Left ventricle myocardium inferior (tissue), 1 donor: ENCODE measurements around the gene SULF2. TPM values are rescaled to one million over a fixed set of nuclear protein-coding genes. Genes with fewer than 3 reads are reported as not detected.

Source experiments
- DNase-seq: peaks from one replicate; pipeline ENCODE4 v3.0.0-alpha.2; 2020
- H3K27ac ChIP-seq: fragments of 200-600 bp; replicated peaks from 2 replicates; pipeline ENCODE4 v1.8.0; 2021
- H3K27me3 ChIP-seq: fragments of 200-600 bp; 2 replicates; pipeline ENCODE4 v1.8.0; 2021; ENCODE audit warnings: low read depth
- H3K36me3 ChIP-seq: fragments of 200-600 bp; 2 replicates; pipeline ENCODE4 v1.8.0; 2021
- H3K4me1 ChIP-seq: fragments of 200-600 bp; 2 replicates; pipeline ENCODE4 v1.8.0; 2021
- H3K4me3 ChIP-seq: fragments of 200-600 bp; 2 replicates; pipeline ENCODE4 v1.8.0; 2021; ENCODE audit warnings: mild to moderate bottlenecking, moderate library complexity
- H3K9me3 ChIP-seq: fragments of 200-600 bp; replicated peaks from 2 replicates; pipeline ENCODE4 v1.8.0; 2021
- intact Hi-C: fragments of 100-400 bp; cut with micrococcal nuclease; formaldehyde crosslinking; loops from one replicate; pipeline ENCODE4 v1.11.0; 2022
- total RNA-seq: library from RNA; stranded (reverse); fragmentation: NEBNext Ultra II Directional; extraction: Animal tissue kit (Norgen Biotek cat#: 25700); gene quantifications from one replicate; pipeline ENCODE4 v1.2.1, GENCODE V29; 2021
- TF ChIP-seq, protein P1 (sequence below): fragments of 200-600 bp; IDR thresholded peaks from 2 replicates; pipeline ENCODE4 v1.8.0; 2021; ENCODE audit warnings: antibody characterized with exemption, mild to moderate bottlenecking, borderline replicate concordance
- donor health status: DM: no; HTN: yes; CAD: no; lungs with severe emphysema.

Gene SULF2
- total RNA-seq, 1 donor from 2014 or later: 40.7 TPM

- Histone ChIP-seq H3K9me3 (no peaks in the 10 kb centered on the region), H3K4me1 (peaks cover 28% of the 10 kb centered on the region), H3K27me3 (peaks cover under 1% of the 10 kb centered on the region), H3K36me3 (no peaks in the 10 kb centered on the region), H3K27ac (no peak overlapping the region), H3K4me3 (no peak overlapping the region)
- no peak for DNase-seq
- TF ChIP-seq, protein P1, sequence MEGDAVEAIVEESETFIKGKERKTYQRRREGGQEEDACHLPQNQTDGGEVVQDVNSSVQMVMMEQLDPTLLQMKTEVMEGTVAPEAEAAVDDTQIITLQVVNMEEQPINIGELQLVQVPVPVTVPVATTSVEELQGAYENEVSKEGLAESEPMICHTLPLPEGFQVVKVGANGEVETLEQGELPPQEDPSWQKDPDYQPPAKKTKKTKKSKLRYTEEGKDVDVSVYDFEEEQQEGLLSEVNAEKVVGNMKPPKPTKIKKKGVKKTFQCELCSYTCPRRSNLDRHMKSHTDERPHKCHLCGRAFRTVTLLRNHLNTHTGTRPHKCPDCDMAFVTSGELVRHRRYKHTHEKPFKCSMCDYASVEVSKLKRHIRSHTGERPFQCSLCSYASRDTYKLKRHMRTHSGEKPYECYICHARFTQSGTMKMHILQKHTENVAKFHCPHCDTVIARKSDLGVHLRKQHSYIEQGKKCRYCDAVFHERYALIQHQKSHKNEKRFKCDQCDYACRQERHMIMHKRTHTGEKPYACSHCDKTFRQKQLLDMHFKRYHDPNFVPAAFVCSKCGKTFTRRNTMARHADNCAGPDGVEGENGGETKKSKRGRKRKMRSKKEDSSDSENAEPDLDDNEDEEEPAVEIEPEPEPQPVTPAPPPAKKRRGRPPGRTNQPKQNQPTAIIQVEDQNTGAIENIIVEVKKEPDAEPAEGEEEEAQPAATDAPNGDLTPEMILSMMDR: no peak
- intact Hi-C loops: loop anchor here (10.0 kb wide), 1 partner anchor 825 kb away; no protein-coding TSS in a partner anchor
Observed at GRCh38 chr20:47789764-47790579, 4.7 kb upstream of the SULF2 start.

DNA sequence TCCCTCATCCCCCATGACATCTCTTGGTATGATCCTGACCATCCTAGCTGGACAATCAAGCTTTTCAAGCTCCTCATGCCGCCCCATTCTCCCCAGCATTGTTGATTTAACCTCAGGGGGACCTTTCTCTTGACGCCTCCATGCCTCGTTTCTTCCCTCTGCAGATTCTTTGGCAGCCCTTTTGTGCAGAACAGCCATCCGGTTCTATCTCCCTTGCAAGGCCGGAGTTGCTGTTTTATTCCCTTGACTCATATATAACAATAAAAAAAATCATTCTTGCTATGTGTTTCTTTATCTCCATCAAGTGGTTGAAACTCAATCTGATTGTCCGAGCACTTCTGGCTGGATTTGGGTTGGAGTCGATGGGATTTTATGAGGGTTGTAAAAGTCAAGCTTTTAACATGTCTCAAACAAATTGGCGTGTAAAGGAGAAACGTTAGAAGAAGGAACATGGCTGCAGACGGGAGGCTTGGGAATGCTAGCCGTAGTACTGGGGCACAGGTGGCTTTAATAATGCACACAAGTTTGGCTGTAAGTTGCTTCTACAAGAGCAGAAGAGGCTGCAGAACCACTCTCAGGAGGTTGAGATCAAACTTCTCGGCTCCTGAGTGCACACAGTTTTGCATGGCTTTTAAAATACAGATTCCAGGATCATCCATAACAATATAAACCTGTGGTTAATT is 3.9 kb upstream of the SULF2 start:
- H3K36me3 ChIP-seq: no peaks in the 10 kb centered on the region
- TF ChIP-seq, protein P1: no peak
- no peaks in the 10 kb centered on the region for H3K9me3 ChIP-seq
- no peak overlapping the region for H3K27ac ChIP-seq
- H3K27me3 ChIP-seq: peaks cover 8% of the 10 kb centered on the region
- H3K4me1 ChIP-seq: peaks cover 36% of the 10 kb centered on the region
- intact Hi-C loops: loop anchor here (10.0 kb wide), 1 partner anchor 826 kb away; no protein-coding TSS in a partner anchor
- no peak overlapping the region for H3K4me3 ChIP-seq
- DNase-seq: no peak

DNA sequence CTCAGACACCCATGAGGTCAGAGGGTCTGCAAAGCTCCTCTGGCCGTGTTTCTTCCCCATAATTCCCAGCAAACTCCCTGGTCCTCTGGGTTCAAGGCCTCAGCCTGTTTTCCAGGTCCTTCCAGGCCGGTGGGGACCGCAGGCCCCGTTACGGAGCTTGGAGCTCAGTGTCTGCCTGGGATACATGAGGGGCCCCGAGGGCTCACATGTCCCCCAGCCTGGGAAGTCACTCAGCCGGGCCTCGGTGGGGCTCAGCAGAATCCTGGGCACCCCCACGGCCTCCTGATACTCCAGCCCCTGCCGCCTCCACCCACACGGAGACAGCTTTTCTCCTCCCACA is 3.4 kb upstream of the SULF2 start:
- H3K27ac ChIP-seq: no peak overlapping the region
- peaks cover 13% of the 10 kb centered on the region for H3K27me3 ChIP-seq
- no peaks in the 10 kb centered on the region for H3K36me3 ChIP-seq
- DNase-seq: no peak
- no peaks in the 10 kb centered on the region for H3K9me3 ChIP-seq
- intact Hi-C loops: loop anchor here (10.0 kb wide), 1 partner anchor 826 kb away; no protein-coding TSS in a partner anchor
- H3K4me1 ChIP-seq: peaks cover 41% of the 10 kb centered on the region
- TF ChIP-seq, protein P1: no peak
- H3K4me3 ChIP-seq: no peak overlapping the region

DNA sequence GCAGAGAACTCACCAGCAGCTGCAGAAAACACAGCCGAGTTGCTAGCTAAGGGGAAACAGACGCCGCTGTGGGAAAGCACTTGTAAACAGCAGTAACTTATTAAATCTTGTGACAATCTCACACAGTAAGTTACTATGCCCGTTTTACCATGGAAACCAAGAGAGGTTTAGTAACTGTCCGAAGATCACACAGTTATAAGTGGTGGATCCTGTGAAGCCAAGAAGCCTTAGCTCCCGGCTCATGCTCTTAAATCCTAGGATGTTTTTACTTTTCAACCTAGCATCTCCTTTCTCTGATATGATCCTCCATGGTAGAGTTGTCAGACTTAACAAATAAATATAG is 1.5 kb upstream of the SULF2 start:
- Histone ChIP-seq H3K9me3 (no peaks in the 10 kb centered on the region), H3K36me3 (no peaks in the 10 kb centered on the region), H3K27me3 (peaks cover 33% of the 10 kb centered on the region), H3K4me3 (peak overlapping the region; percentile 69), H3K4me1 (peaks cover 50% of the 10 kb centered on the region), H3K27ac (peak overlapping the region; percentile 84)
- intact Hi-C loops: loop anchor here (10.0 kb wide), 1 partner anchor 828 kb away; no protein-coding TSS in a partner anchor
- no peak for DNase-seq
- TF ChIP-seq, protein P1: no peak

DNA sequence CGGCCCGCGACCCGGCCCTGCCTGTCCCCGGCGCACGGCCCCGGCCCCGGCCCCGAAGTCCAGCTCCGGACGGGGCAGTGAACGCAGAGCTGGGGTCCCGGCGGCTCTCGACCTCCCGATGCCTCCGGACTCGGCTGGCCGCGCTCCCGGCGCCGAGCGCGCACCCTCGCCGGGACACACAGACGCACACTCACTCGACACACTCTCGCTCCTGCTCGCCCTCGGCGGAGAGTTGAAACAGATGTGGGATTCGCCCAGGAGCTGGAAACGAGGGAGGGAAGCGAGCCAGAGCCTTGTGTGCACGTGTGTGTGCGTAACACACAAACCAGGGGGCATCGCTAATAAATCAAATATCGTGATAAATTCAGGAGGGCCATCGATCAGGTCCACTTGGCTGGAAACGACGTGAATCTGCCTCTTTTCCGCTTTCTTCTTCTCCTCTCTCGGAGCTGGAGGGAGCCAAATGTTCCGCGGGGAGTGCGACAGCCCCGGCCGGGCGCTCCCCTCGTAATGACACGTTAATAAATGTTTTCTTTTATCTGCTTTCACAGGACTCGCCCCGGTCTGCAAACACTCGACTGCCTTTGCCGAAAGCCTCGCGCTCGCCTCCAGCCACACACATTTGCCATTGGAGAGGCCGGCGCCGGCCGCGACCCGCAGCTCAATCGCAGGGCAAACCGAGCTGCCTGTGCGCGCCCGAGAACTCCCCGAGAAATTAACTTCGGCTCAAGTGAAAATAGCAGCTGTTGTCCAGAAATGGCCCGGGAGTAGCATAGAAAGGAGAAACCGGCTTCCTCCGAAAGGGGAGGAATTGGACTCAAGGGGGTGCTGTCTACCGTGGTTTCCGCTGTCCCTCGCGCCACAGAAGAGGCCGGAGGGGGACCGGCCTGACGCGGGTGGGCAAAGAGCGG is 828 bp upstream of the SULF2 start:
- TF ChIP-seq, protein P1: peak; percentile 80
- intact Hi-C loops: loop anchor here (10.0 kb wide), 1 partner anchor 829 kb away; no protein-coding TSS in a partner anchor
- peaks cover 48% of the 10 kb centered on the region for H3K4me1 ChIP-seq

More for the DNA sequence above, 828 bp upstream of the SULF2 start:
- Histone ChIP-seq H3K27me3 (peaks cover 39% of the 10 kb centered on the region), H3K27ac (peak overlapping the region; percentile 84), H3K9me3 (no peaks in the 10 kb centered on the region), H3K36me3 (no peaks in the 10 kb centered on the region), H3K4me3 (peak overlapping the region; percentile 69)
- DNase-seq: peak; percentile 61
